Activated B cell treated with CpG ODN at 0.5 μM for 24 hours (primary cell): ENCODE results near the gene DNAH9. TPM values are rescaled to one million over a fixed set of nuclear protein-coding genes. Genes with fewer than 3 reads are reported as not detected.

Experiments used
- ATAC-seq: fragments of 200-7000 bp; cut with Tn5 transposase; one replicate; pipeline ENCODE4 v1.10.0; 2021; ENCODE audit warnings: low read depth, mild to moderate bottlenecking, moderate library complexity
- CTCF ChIA-PET: fragments of 350-600 bp; sonication (Branson Sonifier 250); formaldehyde crosslinking; loops from one replicate; lab custom pipeline; 2021; ENCODE audit warnings: antibody characterized with exemption; lab: Charles Lee
- POLR2A ChIA-PET: fragments of 350-600 bp; sonication (Branson Sonifier 250); formaldehyde crosslinking; loops from one replicate; lab custom pipeline; 2021; ENCODE audit warnings: antibody characterized with exemption; lab: Charles Lee
- DNase-seq: peaks from one replicate; pipeline ENCODE4 v3.0.0; 2022
- H3K27ac Mint-ChIP-seq: one replicate; pipeline ENCODE4 v1.8.0; 2020; ENCODE audit warnings: mixed read lengths
- H3K27me3 Mint-ChIP-seq: one replicate; pipeline ENCODE4 v1.8.0; 2021; ENCODE audit warnings: mixed read lengths
- H3K36me3 Mint-ChIP-seq: one replicate; pipeline ENCODE4 v1.8.0; 2021; ENCODE audit warnings: low read depth, mixed read lengths
- H3K4me1 Mint-ChIP-seq: one replicate; pipeline ENCODE4 v1.8.0; 2021; ENCODE audit warnings: mixed read lengths
- H3K4me3 Mint-ChIP-seq: one replicate; pipeline ENCODE4 v1.8.0; 2020; ENCODE audit warnings: mild to moderate bottlenecking, mixed read lengths
- H3K9me3 Mint-ChIP-seq: one replicate; pipeline ENCODE4 v1.8.0; 2020; ENCODE audit warnings: mixed read lengths
- intact Hi-C: fragments of 100-400 bp; cut with micrococcal nuclease; formaldehyde crosslinking; loops from one replicate; pipeline ENCODE4 v1.15.1; 2024
- total RNA-seq: library from RNA; stranded (reverse); gene quantifications from 2 replicates; pipeline ENCODE4 v1.2.3, GENCODE V29; 2022
- TF ChIP-seq, protein P1 (sequence below): fragments of 200-600 bp; IDR thresholded peaks from one replicate; pipeline ENCODE4 v1.8.0; 2022; ENCODE audit warnings: antibody characterized with exemption, mild to moderate bottlenecking

Gene DNAH9
- total RNA-seq, 1 donor from 2014 or later: not detected

DNA sequence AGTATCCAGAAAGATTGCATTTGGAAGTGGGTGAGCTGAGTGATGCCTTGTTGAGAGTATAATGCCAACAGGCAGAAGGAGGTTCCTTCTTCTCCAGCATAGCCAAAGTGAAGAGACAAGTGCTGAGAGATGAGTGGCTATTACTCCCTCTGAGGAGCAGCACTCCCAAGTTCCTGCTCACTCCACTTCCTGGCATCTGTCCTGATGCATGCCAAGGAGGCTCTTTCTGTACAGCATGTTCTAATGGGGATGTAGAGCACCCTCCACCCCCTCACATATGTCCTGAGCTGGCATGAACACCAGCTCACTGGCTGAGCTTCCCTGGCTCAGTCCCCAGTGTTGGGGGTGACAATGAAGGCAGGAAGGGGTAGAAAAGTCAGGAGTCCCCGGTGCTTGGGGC, 44.2 kb upstream of the DNAH9 start:
- POLR2A ChIA-PET: no interaction called here
- no peaks in the 10 kb centered on the region for H3K27me3 Mint-ChIP-seq
- no peak for ATAC-seq

DNA sequence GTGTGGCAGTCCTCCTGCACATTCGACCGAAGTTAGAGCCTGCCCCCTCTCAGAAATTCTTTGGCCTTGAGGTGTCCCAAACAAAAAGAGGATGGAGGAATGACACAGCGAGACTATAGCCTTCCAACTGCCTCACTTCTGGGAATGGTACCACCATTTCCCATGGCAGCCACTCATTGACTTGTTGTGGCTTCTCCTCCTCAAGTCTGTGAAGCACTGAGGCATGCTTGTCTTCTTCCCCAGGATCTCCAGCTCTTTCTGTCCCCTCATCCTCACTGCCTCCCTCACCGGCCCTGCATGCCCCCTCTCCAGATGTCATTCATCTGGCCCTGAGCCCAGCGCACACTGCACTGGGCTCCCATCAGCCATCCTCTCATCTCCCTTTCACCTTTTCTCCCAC, 43.7 kb upstream of the DNAH9 start:
- H3K4me3 Mint-ChIP-seq: no peak overlapping the region
- DNase-seq (no peak), ATAC-seq (no peak)
- no peaks in the 10 kb centered on the region for H3K27me3 Mint-ChIP-seq
- peaks cover 5% of the 10 kb centered on the region for H3K9me3 Mint-ChIP-seq
- ChIA-PET CTCF (no interaction called here), POLR2A (no interaction called here)
- H3K27ac Mint-ChIP-seq: no peak overlapping the region
- no peaks in the 10 kb centered on the region for H3K4me1 Mint-ChIP-seq
- TF ChIP-seq, protein P1, sequence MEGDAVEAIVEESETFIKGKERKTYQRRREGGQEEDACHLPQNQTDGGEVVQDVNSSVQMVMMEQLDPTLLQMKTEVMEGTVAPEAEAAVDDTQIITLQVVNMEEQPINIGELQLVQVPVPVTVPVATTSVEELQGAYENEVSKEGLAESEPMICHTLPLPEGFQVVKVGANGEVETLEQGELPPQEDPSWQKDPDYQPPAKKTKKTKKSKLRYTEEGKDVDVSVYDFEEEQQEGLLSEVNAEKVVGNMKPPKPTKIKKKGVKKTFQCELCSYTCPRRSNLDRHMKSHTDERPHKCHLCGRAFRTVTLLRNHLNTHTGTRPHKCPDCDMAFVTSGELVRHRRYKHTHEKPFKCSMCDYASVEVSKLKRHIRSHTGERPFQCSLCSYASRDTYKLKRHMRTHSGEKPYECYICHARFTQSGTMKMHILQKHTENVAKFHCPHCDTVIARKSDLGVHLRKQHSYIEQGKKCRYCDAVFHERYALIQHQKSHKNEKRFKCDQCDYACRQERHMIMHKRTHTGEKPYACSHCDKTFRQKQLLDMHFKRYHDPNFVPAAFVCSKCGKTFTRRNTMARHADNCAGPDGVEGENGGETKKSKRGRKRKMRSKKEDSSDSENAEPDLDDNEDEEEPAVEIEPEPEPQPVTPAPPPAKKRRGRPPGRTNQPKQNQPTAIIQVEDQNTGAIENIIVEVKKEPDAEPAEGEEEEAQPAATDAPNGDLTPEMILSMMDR: no peak
- intact Hi-C loops: no loop called here
- H3K36me3 Mint-ChIP-seq: no peaks in the 10 kb centered on the region

More for the DNA sequence above, 44.2 kb upstream of the DNAH9 start:
- Mint-ChIP-seq H3K36me3 (no peaks in the 10 kb centered on the region), H3K9me3 (peaks cover 5% of the 10 kb centered on the region), H3K27ac (no peak overlapping the region), H3K4me1 (no peaks in the 10 kb centered on the region), H3K4me3 (no peak overlapping the region)
- CTCF ChIA-PET: no interaction called here
- no peak for DNase-seq
- TF ChIP-seq, protein P1: no peak
- intact Hi-C loops: no loop called here

DNA sequence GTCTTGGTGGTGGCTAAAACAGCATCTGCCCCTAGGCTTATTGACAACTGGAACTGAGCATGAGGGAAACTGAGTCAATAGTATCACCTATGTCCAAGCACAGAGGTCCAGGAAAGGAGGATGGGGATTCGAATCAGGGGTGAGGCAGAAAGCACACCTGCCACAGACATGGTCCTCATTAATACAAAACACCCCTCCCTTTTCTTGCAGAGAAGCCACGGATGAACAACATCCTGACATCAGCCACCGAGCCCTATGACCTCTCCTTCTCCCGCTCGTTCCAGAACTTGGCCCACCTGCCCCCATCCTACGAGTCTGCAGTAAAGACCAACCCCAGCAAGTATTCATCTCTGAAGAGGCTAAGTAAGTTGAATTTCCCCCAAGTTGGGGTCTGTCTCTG, 42.7 kb upstream of the DNAH9 start:
- TF ChIP-seq, protein P1: no peak
- H3K27me3 Mint-ChIP-seq: no peaks in the 10 kb centered on the region
- POLR2A ChIA-PET: no interaction called here
- peaks cover 5% of the 10 kb centered on the region for H3K9me3 Mint-ChIP-seq
- H3K4me3 Mint-ChIP-seq: no peak overlapping the region
- intact Hi-C loops: no loop called here
- H3K36me3 Mint-ChIP-seq: no peaks in the 10 kb centered on the region
- no peaks in the 10 kb centered on the region for H3K4me1 Mint-ChIP-seq
- no peak for ATAC-seq
- no peak overlapping the region for H3K27ac Mint-ChIP-seq
- no peak for DNase-seq
- CTCF ChIA-PET: no interaction called here

- ATAC-seq (no peak), DNase-seq (no peak)
- H3K36me3 Mint-ChIP-seq: no peaks in the 10 kb centered on the region
- H3K9me3 Mint-ChIP-seq: peaks cover 5% of the 10 kb centered on the region
- TF ChIP-seq, protein P1: no peak
- no peak overlapping the region for H3K27ac Mint-ChIP-seq
- ChIA-PET CTCF (no interaction called here), POLR2A (no interaction called here)
- no peaks in the 10 kb centered on the region for H3K27me3 Mint-ChIP-seq
- no peak overlapping the region for H3K4me3 Mint-ChIP-seq
- intact Hi-C loops: no loop called here
- H3K4me1 Mint-ChIP-seq: no peaks in the 10 kb centered on the region
Observed at GRCh38 chr17:11557727-11558452, 40.4 kb upstream of the DNAH9 start.

- ChIA-PET CTCF (no interaction called here), POLR2A (no interaction called here)
- ATAC-seq: no peak
- H3K27ac Mint-ChIP-seq: no peak overlapping the region
- TF ChIP-seq, protein P1: no peak
- peaks cover 3% of the 10 kb centered on the region for H3K9me3 Mint-ChIP-seq
- no peaks in the 10 kb centered on the region for H3K36me3 Mint-ChIP-seq
- no peaks in the 10 kb centered on the region for H3K4me1 Mint-ChIP-seq
- H3K27me3 Mint-ChIP-seq: no peaks in the 10 kb centered on the region
- no peak for DNase-seq
- intact Hi-C loops: no loop called here
- H3K4me3 Mint-ChIP-seq: no peak overlapping the region
Observed at GRCh38 chr17:11558681-11559234, 39.5 kb upstream of the DNAH9 start.
